K562 (cell line): ENCODE data around the gene ZNF358. TPM values are rescaled to one million over a fixed set of nuclear protein-coding genes. Genes with fewer than 3 reads are reported as not detected.
A peak's percentile ranks its signal among the peaks of the same experiment; 100 is the strongest.

ENCODE experiments used
- ATAC-seq: fragments of 200-7000 bp; cut with Tn5 transposase; 3 replicates; pipeline ENCODE4 v1.9.1; 2020; ENCODE audit warnings: moderate library complexity
- BruUV-seq: library from RNA; stranded (reverse); fragments of 400-500 nt; replicated peaks from 2 replicates; lab custom pipeline; 2021; lab: Mats Ljungman, UMichigan
- CTCF ChIA-PET: fragments of 300-600 bp; formaldehyde crosslinking; extraction: SDS; loops from one replicate; lab custom pipeline; 2021; ENCODE audit warnings: low intra/inter-chr PET ratio; lab: Yijun Ruan, JAX
- POLR2A ChIA-PET: fragments of 300-600, 350-650 bp; sonication (Branson Sonifier 250); formaldehyde crosslinking; extraction: SDS; loops from one replicate; lab custom pipeline; 2021; ENCODE audit warnings: antibody characterized with exemption, inconsistent platforms; lab: Yijun Ruan, JAX
- DNase-seq, 4 experiments: peaks; one replicate each; pipeline versions ENCODE4 v3.0.0 to v3.0.0-alpha.2; 2011 to 2018; ENCODE audit warnings: low spot score in 3 of 4, mixed read lengths in 3 of 4; ENCODE audit errors: extremely low read depth in 1 of 4
- FAIRE-seq: peaks from 2 replicates; lab custom pipeline; 2011; peaks lifted over from hg19 to GRCh38; lab: Jason Lieb, UNC
- H2AFZ ChIP-seq: 2 replicates; pipeline ENCODE4 v1.6.0; 2011; ENCODE audit warnings: low read depth, low read length, control low read depth, inconsistent platforms
- H3K27ac ChIP-seq: fragments of 200-600 bp; 3 replicates; pipeline ENCODE4 v1.8.0; 2011; ENCODE audit warnings: low read depth, mild to moderate bottlenecking, control low read depth, inconsistent platforms, low read length, moderate library complexity, mixed read lengths; ENCODE audit errors: extremely low read depth
- H3K27me3 ChIP-seq, 2 experiments: fragments of 300-600 bp in 1 of 2; 2 replicates in 1 of 2; 3 replicates in 1 of 2; pipeline versions ENCODE4 v1.6.0 to v1.8.0; 2011; ENCODE audit warnings: inconsistent platforms in 2 of 2, low read length in 2 of 2, mild to moderate bottlenecking in 1 of 2, mixed read lengths in 1 of 2, moderate library complexity in 1 of 2; ENCODE audit not compliant: control insufficient read depth in 2 of 2, insufficient read depth in 2 of 2
- H3K36me3 ChIP-seq: fragments of 300-600 bp; 3 replicates; pipeline ENCODE4 v1.8.0; 2011; ENCODE audit warnings: mild to moderate bottlenecking, low read length, inconsistent platforms; ENCODE audit not compliant: control insufficient read depth, insufficient read depth
- H3K4me1 ChIP-seq, 2 experiments: fragments of 200-600 bp in 1 of 2; replicated peaks in 1 of 2; 2 replicates in 1 of 2; 3 replicates in 1 of 2; pipeline versions ENCODE4 v1.5.1 to v1.8.0; 2011; ENCODE audit warnings: inconsistent platforms in 2 of 2, low read length in 2 of 2, mild to moderate bottlenecking in 1 of 2, mixed read lengths in 1 of 2, moderate library complexity in 1 of 2; ENCODE audit not compliant: control insufficient read depth in 2 of 2, insufficient read depth in 2 of 2
- H3K4me2 ChIP-seq: 2 replicates; pipeline ENCODE4 v1.6.1; 2011; ENCODE audit warnings: low read length, control low read depth, inconsistent platforms, mixed read lengths; ENCODE audit not compliant: insufficient read depth
- H3K4me3 ChIP-seq: fragments of 200-600 bp; sonication (generic), shearing (Covaris generic); 2 replicates; pipeline ENCODE4 v1.5.1; 2016; ENCODE audit warnings: control low read depth, inconsistent platforms
- H3K79me2 ChIP-seq: fragments of 200-600 bp; 3 replicates; pipeline ENCODE4 v1.8.0; 2011; ENCODE audit warnings: low read length, inconsistent platforms; ENCODE audit not compliant: control insufficient read depth, insufficient read depth
- H3K9ac ChIP-seq, 2 experiments: 2 replicates each; pipeline versions ENCODE4 v1.6.0 to v1.6.1; 2011; ENCODE audit warnings: low read depth in 2 of 2, low read length in 2 of 2, control low read depth in 1 of 2, inconsistent platforms in 1 of 2, mild to moderate bottlenecking in 1 of 2, mixed read lengths in 1 of 2; ENCODE audit not compliant: insufficient read depth in 1 of 2
- H3K9me1 ChIP-seq: one replicate; pipeline ENCODE4 v1.6.0; 2011; ENCODE audit warnings: inconsistent platforms, mild to moderate bottlenecking, low read length, moderate library complexity; ENCODE audit not compliant: control insufficient read depth, insufficient read depth
- H3K9me3 ChIP-seq: replicated peaks from 2 replicates; pipeline ENCODE4 v1.5.1; 2011; ENCODE audit warnings: low read depth, low read length, inconsistent platforms; ENCODE audit not compliant: control insufficient read depth, insufficient read depth
- H4K20me1 ChIP-seq: replicated peaks from 2 replicates; pipeline ENCODE4 v1.6.1; 2011; ENCODE audit warnings: low read length, inconsistent platforms, mixed read lengths; ENCODE audit not compliant: control insufficient read depth, insufficient read depth
- ARID2 ChIP-seq: fragments of 450-650 bp; IDR thresholded peaks from 2 replicates; pipeline ENCODE4 v1.6.1; 2017; ENCODE audit warnings: antibody characterized with exemption, mild to moderate bottlenecking
- FOS ChIP-seq: IDR thresholded peaks from 3 replicates; pipeline ENCODE4 v1.6.1; 2011; ENCODE audit not compliant: insufficient read length; ENCODE audit errors: extremely low read depth
- GATAD2A ChIP-seq: fragments of 450-650 bp; IDR thresholded peaks from 2 replicates; pipeline ENCODE4 v1.6.1; 2017
- GTF2F1 ChIP-seq: IDR thresholded peaks from 2 replicates; pipeline ENCODE4 v1.6.1; 2011; ENCODE audit warnings: low read depth, low read length, improper control_type of control experiment
- HOMEZ ChIP-seq: fragments of 250-450 bp; sonication (Bioruptor Pico); IDR thresholded peaks from 2 replicates; pipeline ENCODE4 v1.4.0; 2020; ENCODE audit warnings: mild to moderate bottlenecking, moderate library complexity
- MAFK ChIP-seq: IDR thresholded peaks from 2 replicates; pipeline ENCODE4 v1.6.1; 2011; ENCODE audit warnings: low read length, improper control_type of control experiment
- MTA2 ChIP-seq: fragments of 450-650 bp; IDR thresholded peaks from 2 replicates; pipeline ENCODE4 v1.6.1; 2016; ENCODE audit warnings: low read depth
- PHF20 ChIP-seq: fragments of 450-650 bp; IDR thresholded peaks from 2 replicates; pipeline ENCODE4 v1.6.1; 2018; ENCODE audit not compliant: partially characterized antibody
- PHF21A ChIP-seq: fragments of 450-650 bp; IDR thresholded peaks from 2 replicates; pipeline ENCODE4 v1.6.1; 2017; ENCODE audit warnings: low read depth, borderline replicate concordance
- POLR2H ChIP-seq: IDR thresholded peaks from 2 replicates; pipeline ENCODE4 v1.6.1; 2016; ENCODE audit warnings: missing genetic modification characterization, low read depth, mild to moderate bottlenecking, control low read depth, missing compliant biosample characterization, moderate library complexity
- PTBP1 ChIP-seq: fragments of 200-400 bp; formaldehyde crosslinking; IDR thresholded peaks from 2 replicates; pipeline ENCODE4 v1.6.1; 2017; ENCODE audit warnings: low read depth, low read length
- SLC30A9 ChIP-seq: fragments of 250-450 bp; sonication (Bioruptor Pico); IDR thresholded peaks from 2 replicates; pipeline ENCODE4 v1.8.0; 2022; ENCODE audit warnings: mild to moderate bottlenecking, moderate library complexity
- TSHZ1 ChIP-seq: fragments of 250-450 bp; sonication (Bioruptor Pico); IDR thresholded peaks from 2 replicates; pipeline ENCODE4 v1.4.0; 2020; ENCODE audit warnings: mild to moderate bottlenecking, moderate library complexity
- ZBTB5 ChIP-seq: fragments of 450-650 bp; IDR thresholded peaks from 2 replicates; pipeline ENCODE4 v1.6.1; 2017; ENCODE audit warnings: antibody characterized with exemption
- ZFX ChIP-seq: sonication (generic); formaldehyde crosslinking; IDR thresholded peaks from 2 replicates; pipeline ENCODE4 v1.8.0; 2022; ENCODE audit warnings: mild to moderate bottlenecking, missing genetic modification reagents, moderate library complexity
- ZNF507 ChIP-seq: conservative IDR thresholded peaks from 2 replicates; pipeline ENCODE4 v1.6.1; 2017; ENCODE audit warnings: missing genetic modification characterization, missing compliant biosample characterization
- WGBS: fragments of 100-300 bp; shearing (Covaris generic); methylation state at CpG from one replicate; pipeline ENCODE4 v1.1.6; 2016; ENCODE audit warnings: low coverage, mixed read lengths; ENCODE audit not compliant: insufficient coverage; ENCODE audit errors: missing lambda C conversion rate; 5-methylcytosine and 5-hydroxymethylcytosine counted together
- in situ Hi-C: fragments of 300-500 bp; cut with MboI; formaldehyde crosslinking; loops from 4 replicates; pipeline ENCODE4 v1.15.0; 2018; ENCODE audit warnings: inconsistent platforms, mixed read lengths
- intact Hi-C: fragments of 100-400 bp; cut with micrococcal nuclease; formaldehyde crosslinking; loops from 2 replicates; pipeline ENCODE4 v1.14.2; 2022
- polyA plus RNA-seq, 8 experiments: library from polyadenylated mRNA; depleted of rRNA in 4 of 8; stranded (reverse) in 5 of 8; unstranded in 3 of 8; fragments of >200 nt; fragmentation: Nextera tagmentation in 2 of 8; fragmentation: Illumina TruSeq in 1 of 8; extraction: Ambion mirVana in 2 of 8; extraction: Trizol in 1 of 8; gene quantifications; 2 replicates each; pipeline versions ENCODE4 v1.2.1 to v1.2.3, GENCODE V29; 2011 to 2014; ENCODE audit warnings: inconsistent platforms in 1 of 8, missing spikeins in 1 of 8
- total RNA-seq, 7 experiments: library from RNA; depleted of rRNA in 6 of 7; stranded (reverse); fragments of >200 nt in 6 of 7; fragmentation: Illumina TruSeq in 2 of 7; extraction: Trizol in 2 of 7; gene quantifications; 2 replicates each; pipeline versions ENCODE4 v1.2.1 to v1.2.3, GENCODE V29; 2011 to 2021; ENCODE audit warnings: low replicate concordance in 1 of 7

Gene ZNF358
- total and polyA plus RNA-seq, 9 of the 15 experiments (the other 6 are each of a cell fraction or from before 2014, with no cell fraction given), result 0.04 to 17.2 (median 4.9) TPM

- intact Hi-C loops (no loop called here), in situ Hi-C loops (no loop called here)
- peaks cover 4% of the 10 kb centered on the region; the same call in 2 of the 3 replicates for H3K79me2 ChIP-seq
- H3K36me3 ChIP-seq, result peaks cover 3% of the 10 kb centered on the region; the same call in 1 of the 3 replicates
- peak overlapping the region; percentile 88 for H3K4me2 ChIP-seq
- no peaks in the 10 kb centered on the region for H3K27me3 ChIP-seq
- ChIA-PET POLR2A (interaction anchor here (0.5 to 1.7 kb wide), 14 partner anchors 8 to 1781 kb away, joined by 3 to 9 read pairs (median 4); partner anchors contain the start of genes PET100, PNPLA6 and XAB2), CTCF (no interaction called here)
- H3K4me1 ChIP-seq, result peaks cover 6 to 33% of the 10 kb centered on the region in 2 experiments; a peak in 4 of 5 replicates
- no peaks in the 10 kb centered on the region for H3K9me3 ChIP-seq
- TSS peak; percentile 44 for BruUV-seq
- ATAC-seq, result peak; percentile 54
- peak overlapping the region; percentile 88 for H2AFZ ChIP-seq
- FAIRE-seq, result peak; percentile 51
- H3K27ac ChIP-seq, result no peak overlapping the region
- no peaks in the 10 kb centered on the region for H3K9me1 ChIP-seq
- peak overlapping the region; percentile 68 for H3K4me3 ChIP-seq
- DNase-seq, result peak in 1 of 4 experiments; percentile 22
- whole genome bisulfite sequencing, result 2% methylated on average over 21 of the region's 23 CpGs
- no peaks in the 10 kb centered on the region for H4K20me1 ChIP-seq
- peak overlapping the region; percentile 62 to 93; a peak in 3 of 4 replicates for H3K9ac ChIP-seq
- TF ChIP-seq HOMEZ (CRISPR knock-in tag) (no peak), TSHZ1 (CRISPR knock-in tag) (no peak), MAFK (no peak), ZBTB5 (no peak), SLC30A9 (CRISPR knock-in tag) (no peak), PHF20 (no peak), GATAD2A (no peak), PTBP1 (no peak), ZNF507 (tag) (no peak), GTF2F1 (no peak), PHF21A (no peak), FOS (no peak), POLR2H (tag) (no peak), ARID2 (no peak), MTA2 (no peak), ZFX (CRISPR knock-in tag) (0 out of 2 replicates have a peak, but pooled peaks have one; percentile 21)
Observed at GRCh38 chr19:7522923-7523667, 7.2 kb downstream of the ZNF358 start.
